GM12891 (cell line): Measurements from ENCODE around the gene FSTL4.

Experiments
- POLR2A ChIP-seq: IDR thresholded peaks from 2 replicates; pipeline ENCODE4 v1.6.1; 2011; ENCODE audit warnings: low read depth, low read length, control low read depth
- POU2F2 ChIP-seq: IDR thresholded peaks from 2 replicates; pipeline ENCODE4 v1.6.1; 2011; ENCODE audit warnings: low read depth, mild to moderate bottlenecking, control low read depth, low read length, moderate library complexity
- TAF1 ChIP-seq: IDR thresholded peaks from 2 replicates; pipeline ENCODE4 v1.6.1; 2011; ENCODE audit warnings: low read depth, low read length, control low read depth

GRCh38 chr5:133147411-133147810 is 464.9 kb downstream of the FSTL4 start:
- TF ChIP-seq POLR2A (no peak), TAF1 (no peak), POU2F2 (no peak)
